Measurements from ENCODE around the gene ARX.

ARX gene
- 0 reads per million in 2 experiments for total RNA-seq

DNA sequence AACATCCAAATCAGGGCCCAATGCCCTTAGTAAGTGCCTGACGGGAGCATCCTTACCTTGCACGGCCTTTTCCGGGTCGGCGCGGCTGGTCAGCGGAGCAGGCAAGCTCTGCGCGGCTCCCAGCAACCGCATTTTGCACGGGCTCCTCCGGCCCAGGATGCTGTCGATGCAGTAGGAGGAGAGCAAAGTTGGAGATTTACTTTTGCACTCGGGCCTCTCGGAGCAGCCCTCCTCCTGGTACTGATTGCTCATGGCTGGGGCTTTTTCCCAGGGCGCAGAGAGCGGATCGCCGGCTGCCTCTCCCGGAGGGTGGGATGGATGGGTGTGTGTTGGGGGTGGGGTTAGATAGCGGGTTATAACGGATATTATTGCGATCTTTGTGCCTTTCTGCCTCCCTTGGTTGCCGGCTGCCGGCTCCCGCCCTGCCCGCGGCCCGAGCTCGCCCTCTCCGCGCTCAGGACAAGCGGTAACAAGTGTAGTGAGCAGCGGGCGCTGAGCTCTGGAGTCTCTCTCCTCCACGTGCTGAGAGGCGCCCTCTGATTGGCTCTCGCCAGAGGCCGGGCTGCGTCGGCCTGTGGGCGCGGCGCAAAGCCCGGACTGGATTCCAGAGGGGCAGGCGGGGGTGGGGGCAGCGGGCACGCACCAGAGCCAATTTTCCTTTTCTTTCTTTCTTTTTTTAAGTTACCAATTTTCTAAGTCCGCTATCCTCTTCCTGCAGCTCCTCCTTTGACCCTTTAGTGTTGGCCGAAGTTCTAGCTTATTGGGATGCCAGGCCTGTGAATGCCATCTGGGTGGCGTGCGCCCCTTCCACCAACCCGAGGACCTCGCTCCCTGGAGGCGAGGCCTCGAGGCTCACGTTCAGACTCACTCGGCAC is at the start of gene ARX:
TSS of gene ARX (minus strand) at position 480 of the 875 bp plus-strand sequence. CDS start at position 252, 228 bp downstream.
- no peak for DNase-seq (ENCODE audit: low read depth)

DNA sequence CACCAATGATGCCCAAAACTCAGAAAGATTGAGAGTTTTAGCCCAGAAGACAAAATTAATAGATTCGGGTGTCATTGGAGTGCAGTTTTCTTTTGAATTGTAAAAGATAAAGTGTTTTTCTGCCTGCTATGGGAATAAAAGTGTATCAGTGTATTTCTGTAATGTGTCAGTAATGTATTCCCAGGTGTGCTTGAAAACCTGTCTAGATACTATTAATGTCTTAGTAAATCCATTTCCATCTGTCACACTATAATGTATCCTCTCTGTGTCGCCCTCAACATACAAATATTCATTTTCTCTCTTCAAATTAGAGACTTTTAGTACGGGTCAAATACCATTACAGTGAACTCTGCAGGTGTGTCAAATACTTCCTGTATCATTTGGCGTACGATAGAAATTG is 43.5 kb upstream of the ARX start:
- no peak for DNase-seq (ENCODE audit: low read depth)

GRCh38 chrX:25052798-25053534 is 37.2 kb upstream of the ARX start:
- DNase-seq (ENCODE audit: low read depth), result no peak

GRCh38 chrX:25049971-25050370 is 34.2 kb upstream of the ARX start:
- no peak for DNase-seq (ENCODE audit: low read depth)

DNA sequence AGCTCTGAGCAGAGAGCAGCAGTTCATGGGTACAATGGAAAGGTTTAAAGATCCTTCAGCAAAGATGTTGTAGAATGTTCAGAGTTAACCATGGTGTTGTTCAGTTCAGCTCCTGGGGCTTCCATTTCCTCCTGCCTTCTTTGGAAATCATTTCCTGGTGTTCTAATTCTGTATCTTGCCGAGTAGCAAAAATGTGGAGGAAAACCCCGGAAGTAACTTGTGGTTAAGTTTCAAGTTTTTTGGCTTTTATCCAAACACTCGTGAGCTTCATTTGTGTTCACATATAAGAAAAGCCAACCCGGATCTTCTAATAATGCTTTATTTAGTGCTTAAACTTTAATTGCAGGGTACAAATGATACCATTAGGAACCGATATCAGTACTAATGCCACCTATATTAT is 33.6 kb upstream of the ARX start:
- no peak for DNase-seq (ENCODE audit: low read depth)

GRCh38 chrX:25048178-25048577 is 32.4 kb upstream of the ARX start:
- DNase-seq (ENCODE audit: low read depth), result no peak

- DNase-seq (ENCODE audit: low read depth), result no peak
Measured at GRCh38 chrX:25043192-25043591, 27.4 kb upstream of the ARX start.

- DNase-seq (ENCODE audit: low read depth), result no peak
Measured at GRCh38 chrX:25039036-25039435, 23.3 kb upstream of the ARX start.

- no peak for DNase-seq (ENCODE audit: low read depth)
Measured at GRCh38 chrX:25034889-25035288, 19.1 kb upstream of the ARX start.

DNA sequence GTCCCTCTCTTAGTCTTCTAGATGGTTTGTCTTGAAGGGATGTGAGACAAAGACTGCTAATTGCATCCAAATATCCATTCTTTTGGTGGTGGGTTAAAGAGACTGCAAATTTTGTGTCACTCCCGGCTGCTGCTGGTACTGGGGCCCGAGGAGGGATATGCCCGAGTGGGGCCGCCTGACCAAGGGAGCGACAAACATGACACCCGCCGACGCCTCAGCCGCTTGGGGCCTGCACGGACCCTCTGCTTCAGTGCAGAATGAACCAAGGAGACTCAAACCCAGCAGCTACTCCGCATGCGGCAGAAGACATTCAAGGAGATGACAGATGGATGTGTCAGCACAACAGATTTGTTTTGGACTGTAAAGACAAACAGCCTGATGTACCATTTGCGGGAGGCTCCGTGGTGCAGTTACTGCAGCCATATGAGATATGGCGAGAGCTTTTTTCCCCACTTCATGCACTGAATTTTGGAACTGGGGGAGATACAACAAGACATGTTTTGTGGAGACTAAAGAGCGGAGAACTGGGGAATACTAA is 13.6 kb upstream of the ARX start:
- no peak for DNase-seq (ENCODE audit: low read depth)

- no peak for DNase-seq (ENCODE audit: low read depth)
Measured at GRCh38 chrX:25028726-25029125, 13.0 kb upstream of the ARX start.

DNA sequence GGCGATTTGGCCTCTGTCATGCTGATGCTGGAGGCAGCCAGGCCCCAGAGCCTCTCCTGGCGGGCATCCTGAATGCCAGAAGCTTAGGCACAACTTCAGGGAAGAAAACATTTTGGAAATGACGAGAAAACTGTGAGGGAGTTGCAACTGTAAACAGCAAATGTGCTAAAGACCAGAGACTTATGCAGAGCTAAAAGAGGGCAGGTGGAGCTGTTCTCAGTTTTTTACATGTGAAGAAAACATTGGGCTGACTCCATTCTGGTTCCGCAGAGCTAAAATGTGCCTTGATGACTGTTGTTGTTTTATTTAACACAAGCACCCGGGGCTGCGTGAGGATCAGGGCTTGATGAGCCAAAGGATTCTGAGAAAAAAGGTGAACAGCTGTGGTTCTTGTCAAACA is 10.8 kb upstream of the ARX start:
- DNase-seq (ENCODE audit: low read depth), result no peak

GRCh38 chrX:25025615-25026014 is 9.8 kb upstream of the ARX start:
- no peak for DNase-seq (ENCODE audit: low read depth)

GRCh38 chrX:25023908-25024307 is 8.1 kb upstream of the ARX start:
- no peak for DNase-seq (ENCODE audit: low read depth)

DNA sequence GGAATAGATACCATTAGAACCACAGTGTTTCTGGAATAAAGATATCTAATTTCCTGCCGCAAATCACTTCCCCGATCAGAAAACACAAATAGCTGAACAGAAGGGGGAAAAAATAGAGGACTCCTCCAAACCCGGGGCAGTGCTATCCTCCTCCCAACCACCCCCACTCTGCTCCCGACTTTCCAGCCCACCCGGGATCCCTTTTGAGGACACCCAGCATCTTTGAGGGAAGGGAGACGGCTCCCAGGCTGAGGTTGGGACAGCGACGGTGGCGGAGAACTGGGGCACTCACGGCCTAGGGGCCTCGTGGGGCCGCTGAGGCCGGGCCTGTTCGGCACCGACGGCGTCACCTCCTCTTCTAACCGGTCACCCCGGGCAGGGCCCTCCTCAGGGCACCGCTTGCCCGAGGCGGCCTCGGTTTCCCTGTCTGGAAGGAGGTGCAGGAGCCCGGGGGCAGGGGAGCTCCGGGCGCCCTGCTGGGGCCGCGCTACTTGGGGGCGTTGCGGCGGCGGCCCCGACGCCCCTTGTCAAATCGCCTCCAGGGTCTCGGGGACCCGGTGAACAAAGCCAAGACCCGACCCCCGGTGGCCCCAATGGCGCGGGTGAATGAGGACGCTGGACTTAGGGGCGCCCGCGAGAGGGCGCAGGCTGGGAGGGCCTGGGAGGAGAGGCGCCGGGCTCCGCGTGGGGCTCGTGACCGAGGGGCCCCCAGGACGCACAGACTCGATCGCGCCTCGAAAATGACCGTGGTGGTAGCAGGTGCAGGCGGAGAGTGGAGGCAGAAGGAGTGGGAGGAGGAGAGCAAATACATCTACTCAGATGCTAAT is 6.9 kb upstream of the ARX start:
- no peak for DNase-seq (ENCODE audit: low read depth)

GRCh38 chrX:25020905-25021449 is 5.2 kb upstream of the ARX start:
- DNase-seq (ENCODE audit: low read depth), result no peak

DNA sequence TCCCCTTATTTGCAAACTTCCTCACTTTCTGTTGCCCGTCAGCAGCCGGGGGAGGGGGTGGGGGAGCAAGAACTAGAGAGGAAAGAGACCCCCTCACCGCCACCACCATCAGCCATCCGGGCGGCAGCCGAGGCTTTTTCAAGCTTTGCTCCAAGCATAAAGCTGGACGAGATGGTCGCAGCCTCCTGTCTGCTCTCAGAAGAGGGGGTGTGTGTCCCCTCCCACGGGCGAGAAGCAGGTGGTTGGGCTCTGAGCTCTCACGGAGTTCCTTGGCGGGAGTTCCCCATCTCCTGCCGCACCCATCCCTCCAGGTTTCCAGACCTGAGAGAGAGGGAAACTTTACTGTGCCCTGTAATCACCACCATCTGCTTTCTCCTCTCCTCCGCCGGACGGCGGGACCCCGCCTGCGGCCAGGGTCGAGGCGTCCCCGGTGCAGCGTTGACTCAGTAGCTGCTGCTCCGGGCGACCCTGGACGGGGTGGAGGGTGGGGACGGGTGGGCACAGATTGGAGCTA is 4.7 kb upstream of the ARX start:
- DNase-seq (ENCODE audit: low read depth), result no peak

- no peak for DNase-seq (ENCODE audit: low read depth)
Measured at GRCh38 chrX:25019707-25020390, 4.1 kb upstream of the ARX start.

DNA sequence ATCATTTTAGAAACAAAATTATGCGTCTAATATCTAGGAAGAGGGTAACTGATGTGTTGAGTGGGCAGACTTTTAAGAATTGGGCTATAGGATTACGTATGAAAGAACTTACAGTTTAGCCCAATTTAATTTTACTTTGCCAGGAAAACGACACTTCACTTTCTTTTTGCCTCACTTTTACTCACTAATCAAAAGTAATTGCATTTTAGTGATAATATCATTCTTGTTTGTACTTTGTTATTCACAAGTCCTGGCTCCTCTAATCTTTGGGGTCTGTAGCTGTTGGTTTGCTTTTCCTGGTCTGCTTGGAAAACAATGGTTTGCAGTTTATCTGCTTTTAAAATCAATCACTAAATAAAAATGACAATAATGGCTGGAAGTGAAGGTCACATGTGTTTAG is 2.9 kb upstream of the ARX start:
- no peak for DNase-seq (ENCODE audit: low read depth)

GRCh38 chrX:25017667-25018247 is 2.0 kb upstream of the ARX start:
- DNase-seq (ENCODE audit: low read depth), result no peak
